Gastrocnemius medialis (tissue), 4 donors: ENCODE data around the gene SND1.

Experiments
- POLR2A ChIP-seq, 2 donors: fragments of 450-650 bp; IDR thresholded peaks; one replicate each; pipeline ENCODE4 v1.6.1; 2017; ENCODE audit warnings: antibody characterized with exemption in 2 of 2, mild to moderate bottlenecking in 2 of 2, moderate library complexity in 2 of 2
- TF ChIP-seq, protein P1 (sequence below), 5 experiments: fragments of 450-650 bp in 3 of 5; fragments of 200-600 bp in 2 of 5; sonication (generic) in 2 of 5; IDR thresholded peaks in 4 of 5; conservative IDR thresholded peaks in 1 of 5; 1 replicate in 4 of 5; 2 replicates in 1 of 5; pipeline ENCODE4 v1.5.1; 2016 to 2019; ENCODE audit warnings: antibody characterized with exemption in 5 of 5, mild to moderate bottlenecking in 3 of 5, moderate library complexity in 3 of 5

DNA sequence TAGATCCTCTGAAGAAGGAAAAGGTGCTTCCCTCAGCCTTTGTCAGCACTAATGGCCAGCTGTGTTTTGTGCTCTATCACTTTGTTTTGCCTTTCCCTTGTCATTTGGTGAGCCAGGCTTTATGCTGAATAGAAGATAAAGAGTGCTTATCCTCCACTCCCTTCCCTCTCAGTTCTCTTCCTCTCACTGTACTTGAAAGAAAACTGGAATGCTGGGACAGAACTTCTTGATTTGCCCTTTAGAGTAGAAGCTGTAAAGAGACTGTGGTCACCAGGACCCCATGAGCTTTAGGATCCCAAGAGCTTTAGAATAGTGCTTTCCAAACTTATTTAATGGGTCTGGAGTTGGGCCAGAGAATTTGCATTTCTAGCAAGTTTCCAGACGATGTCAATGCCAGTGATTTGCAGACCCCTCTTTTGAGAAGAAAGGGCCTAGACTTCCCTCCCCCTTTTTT lies 297.8 kb downstream of the SND1 start:
- TF ChIP-seq, protein P1, sequence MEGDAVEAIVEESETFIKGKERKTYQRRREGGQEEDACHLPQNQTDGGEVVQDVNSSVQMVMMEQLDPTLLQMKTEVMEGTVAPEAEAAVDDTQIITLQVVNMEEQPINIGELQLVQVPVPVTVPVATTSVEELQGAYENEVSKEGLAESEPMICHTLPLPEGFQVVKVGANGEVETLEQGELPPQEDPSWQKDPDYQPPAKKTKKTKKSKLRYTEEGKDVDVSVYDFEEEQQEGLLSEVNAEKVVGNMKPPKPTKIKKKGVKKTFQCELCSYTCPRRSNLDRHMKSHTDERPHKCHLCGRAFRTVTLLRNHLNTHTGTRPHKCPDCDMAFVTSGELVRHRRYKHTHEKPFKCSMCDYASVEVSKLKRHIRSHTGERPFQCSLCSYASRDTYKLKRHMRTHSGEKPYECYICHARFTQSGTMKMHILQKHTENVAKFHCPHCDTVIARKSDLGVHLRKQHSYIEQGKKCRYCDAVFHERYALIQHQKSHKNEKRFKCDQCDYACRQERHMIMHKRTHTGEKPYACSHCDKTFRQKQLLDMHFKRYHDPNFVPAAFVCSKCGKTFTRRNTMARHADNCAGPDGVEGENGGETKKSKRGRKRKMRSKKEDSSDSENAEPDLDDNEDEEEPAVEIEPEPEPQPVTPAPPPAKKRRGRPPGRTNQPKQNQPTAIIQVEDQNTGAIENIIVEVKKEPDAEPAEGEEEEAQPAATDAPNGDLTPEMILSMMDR (IDR thresholded peaks at IDR 0.05 in 4 of 5, conservative IDR thresholded peaks at IDR 0.05 in 1 of 5), result no peak
- TF ChIP-seq POLR2A (IDR thresholded peaks at IDR 0.05), result no peak
